Activated T-helper 1 cell treated with anti-CD3 and anti-CD28 coated beads, Interleukin-12 subunit alpha, Interleukin-12 subunit beta, Interleukin-2, Interleukin-4 antibody, amounts not matched to agents 30 ng/mL and 10 ng/mL and 1 ng/mL, durations not matched to agents 14 hours and 24 hours and 36 hours (primary cell): ENCODE data around the gene RPRM. TPM values are rescaled to one million over a fixed set of nuclear protein-coding genes. Genes with fewer than 3 reads are reported as not detected.
"Not testable (repeated sequence)": the region's sequence is repeated elsewhere in the genome, so short reads cannot be mapped to it uniquely, and the experiment has no call there.

ENCODE experiments used
- DNase-seq: peaks from one replicate; pipeline ENCODE4 v3.0.0; 2021; ENCODE audit warnings: low spot score
- H3K27ac Mint-ChIP-seq: one replicate; pipeline ENCODE4 v1.8.0; 2021; ENCODE audit warnings: mild to moderate bottlenecking, mixed read lengths
- H3K27me3 Mint-ChIP-seq: one replicate; pipeline ENCODE4 v1.8.0; 2022; ENCODE audit warnings: mild to moderate bottlenecking, moderate library complexity, mixed read lengths; ENCODE audit not compliant: insufficient read depth
- H3K36me3 Mint-ChIP-seq: one replicate; pipeline ENCODE4 v1.8.0; 2021; ENCODE audit warnings: low read depth, mixed read lengths
- H3K4me1 Mint-ChIP-seq: one replicate; pipeline ENCODE4 v1.8.0; 2021; ENCODE audit warnings: low read depth, mixed read lengths
- H3K4me3 Mint-ChIP-seq: one replicate; pipeline ENCODE4 v1.8.0; 2021; ENCODE audit warnings: mild to moderate bottlenecking, moderate library complexity, mixed read lengths
- H3K9me3 Mint-ChIP-seq: one replicate; pipeline ENCODE4 v1.8.0; 2021; ENCODE audit warnings: mixed read lengths
- intact Hi-C: fragments of 100-400 bp; cut with micrococcal nuclease; formaldehyde crosslinking; loops from one replicate; pipeline ENCODE4 v1.15.1; 2024
- total RNA-seq: library from RNA; stranded (reverse); gene quantifications from 2 replicates; pipeline ENCODE4 v1.2.3, GENCODE V29; 2022

The RPRM gene
- total RNA-seq, result 0.20 TPM in 1 of 2 replicates, not detected in the other

DNA sequence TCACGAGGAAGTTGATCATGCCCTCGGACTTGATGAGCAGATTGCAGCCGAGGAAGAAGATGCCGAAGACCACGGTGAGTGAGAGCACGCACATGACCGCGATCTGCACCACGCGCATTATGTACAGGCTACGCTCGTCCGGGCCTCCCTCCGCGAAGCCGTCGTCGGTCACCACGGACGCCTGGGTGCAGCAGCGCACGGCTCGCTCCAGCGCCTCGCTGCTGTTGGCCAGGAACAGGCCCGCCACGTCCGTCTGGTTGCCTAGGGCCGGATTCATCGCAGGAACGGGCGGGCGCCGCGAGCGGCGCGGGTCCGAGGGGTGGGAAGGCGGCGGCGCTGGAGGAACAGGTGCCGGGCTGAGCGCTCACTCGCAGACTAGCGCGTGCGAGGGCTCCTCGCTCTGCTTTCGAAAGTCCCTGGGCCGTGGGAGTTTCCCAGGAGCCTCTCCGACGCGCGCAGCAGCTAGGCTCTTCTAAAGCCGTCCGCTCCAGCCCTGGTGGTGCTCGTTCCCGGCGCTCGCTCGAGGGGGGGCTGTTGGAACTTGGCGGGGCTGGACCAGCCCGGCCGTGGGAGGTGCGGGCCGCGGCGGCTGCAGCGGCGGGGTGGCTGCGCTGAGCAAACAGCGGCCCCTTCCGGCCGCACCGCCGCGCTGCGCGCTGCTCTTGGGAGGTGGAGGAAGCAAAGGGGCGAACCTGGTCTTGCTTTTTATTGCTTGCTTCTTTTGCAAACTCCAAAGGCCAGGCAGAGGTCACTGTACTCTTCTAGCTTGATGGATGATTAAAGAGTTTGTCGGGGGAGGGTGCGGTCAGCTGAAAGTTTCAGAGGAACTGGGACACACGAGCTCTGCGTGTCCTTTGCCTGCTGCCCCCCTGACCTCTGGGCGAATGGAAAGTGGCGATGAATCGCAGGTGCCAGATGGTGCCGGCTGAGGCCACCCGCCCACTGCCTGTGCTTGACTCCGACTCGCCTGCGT, at the start of gene RPRM:
Gene RPRM (minus strand): TSS at position 474 of the 973 bp plus-strand sequence. CDS start 197 bp downstream, at position 277.
- DNase-seq, result peak; percentile 50
- Mint-ChIP-seq H3K9me3 (no peaks in the 10 kb centered on the region), H3K4me1 (peaks cover 11% of the 10 kb centered on the region), H3K27ac (peak within 1 kb of the TSS; percentile 62), H3K27me3 (peaks cover 61% of the 10 kb centered on the region), H3K36me3 (no peaks in the 10 kb centered on the region), H3K4me3 (peak within 1 kb of the TSS; percentile 74)
- intact Hi-C loops, result loop anchor here (2.0 to 5.0 kb wide), 3 partner anchors 316 to 552 kb away; partner anchors contain the start of gene GALNT13

DNA sequence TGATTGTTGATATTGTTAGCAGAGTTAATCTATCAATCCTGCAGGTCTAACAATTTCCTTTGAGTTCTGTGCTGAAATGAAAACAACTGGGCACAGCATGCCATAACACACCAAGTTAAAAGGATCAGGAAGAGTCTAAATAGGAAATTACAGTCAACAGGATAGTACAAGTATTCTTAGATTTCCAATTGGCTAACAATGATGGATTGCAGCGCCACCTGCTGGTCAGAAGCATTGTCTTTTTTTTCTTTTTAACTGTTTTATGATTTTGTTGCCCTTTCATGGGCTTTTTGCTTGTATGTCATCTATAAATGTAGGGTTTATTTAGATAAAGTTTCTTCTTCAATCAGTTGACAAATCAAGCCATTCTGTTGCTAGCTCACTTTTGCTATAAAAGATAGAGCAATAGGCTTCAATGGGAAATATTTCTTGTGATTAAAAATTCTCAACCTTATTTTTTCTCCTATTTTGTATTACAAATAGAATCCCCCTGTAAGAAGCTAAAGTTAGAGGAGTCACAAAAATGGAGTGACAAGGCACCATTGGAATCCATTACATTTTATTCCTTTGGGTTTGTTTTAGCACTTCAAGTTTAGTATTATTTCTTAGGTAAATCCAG, 40.8 kb upstream of the RPRM start:
- H3K4me1 Mint-ChIP-seq, result no peaks in the 10 kb centered on the region
- no peak overlapping the region for H3K4me3 Mint-ChIP-seq
- no peak overlapping the region for H3K27ac Mint-ChIP-seq
- H3K36me3 Mint-ChIP-seq, result no peaks in the 10 kb centered on the region
- H3K9me3 Mint-ChIP-seq, result no peaks in the 10 kb centered on the region
- H3K27me3 Mint-ChIP-seq, result no peaks in the 10 kb centered on the region
- peak; percentile 5 for DNase-seq
- intact Hi-C loops, result loop anchor here (1.0 to 2.0 kb wide), 3 partner anchors 593 to 779 kb away; no protein-coding TSS in a partner anchor

DNA sequence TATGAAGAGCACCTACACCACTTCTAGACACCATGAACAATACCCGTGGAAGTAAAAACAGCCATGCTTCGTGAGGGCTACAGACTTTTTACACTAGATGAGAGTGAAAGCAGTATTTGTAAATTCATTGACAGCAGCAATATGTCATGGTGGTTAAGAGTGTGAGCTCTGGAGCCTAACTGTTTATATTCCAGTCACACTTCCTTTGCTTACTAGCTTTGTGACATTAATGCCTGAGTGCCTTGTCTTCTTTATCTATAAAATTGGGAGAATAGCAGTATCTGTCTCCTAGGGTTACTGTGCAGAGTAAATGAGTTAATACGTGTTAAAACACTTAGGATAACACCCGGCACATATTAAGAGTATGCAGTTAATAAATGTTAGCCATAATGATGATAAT, 33.8 kb upstream of the RPRM start:
- H3K4me1 Mint-ChIP-seq, result no peaks in the 10 kb centered on the region
- no peaks in the 10 kb centered on the region for H3K9me3 Mint-ChIP-seq
- no peak for DNase-seq
- H3K27ac Mint-ChIP-seq, result no peak overlapping the region
- intact Hi-C loops, result no loop called here
- H3K27me3 Mint-ChIP-seq, result no peaks in the 10 kb centered on the region
- no peaks in the 10 kb centered on the region for H3K36me3 Mint-ChIP-seq
- no peak overlapping the region for H3K4me3 Mint-ChIP-seq

DNA sequence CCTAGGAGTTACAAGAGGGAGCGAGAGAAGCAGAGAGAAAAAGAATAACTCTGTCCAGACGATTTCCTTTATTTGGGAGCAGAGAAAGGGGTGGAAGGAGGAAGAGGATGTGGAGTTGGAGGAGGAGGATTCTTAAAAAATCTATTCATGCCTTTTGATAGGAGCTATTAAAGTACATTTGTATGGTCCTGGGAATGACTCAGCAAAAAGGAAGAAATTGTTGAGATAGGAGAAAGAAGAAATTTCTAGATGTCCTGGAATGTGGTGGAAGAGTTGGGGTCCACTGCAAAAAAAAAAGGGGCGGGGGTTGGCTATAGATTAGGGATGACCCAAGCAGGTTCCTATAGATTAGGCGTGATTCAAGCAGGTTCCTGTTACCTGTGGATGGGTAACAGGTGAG, 32.4 kb upstream of the RPRM start:
- H3K4me3 Mint-ChIP-seq, result no peak overlapping the region
- H3K9me3 Mint-ChIP-seq, result peaks cover 5% of the 10 kb centered on the region
- H3K36me3 Mint-ChIP-seq, result no peaks in the 10 kb centered on the region
- no peaks in the 10 kb centered on the region for H3K4me1 Mint-ChIP-seq
- no peak for DNase-seq
- no peak overlapping the region for H3K27ac Mint-ChIP-seq
- no peaks in the 10 kb centered on the region for H3K27me3 Mint-ChIP-seq
- intact Hi-C loops, result no loop called here

DNA sequence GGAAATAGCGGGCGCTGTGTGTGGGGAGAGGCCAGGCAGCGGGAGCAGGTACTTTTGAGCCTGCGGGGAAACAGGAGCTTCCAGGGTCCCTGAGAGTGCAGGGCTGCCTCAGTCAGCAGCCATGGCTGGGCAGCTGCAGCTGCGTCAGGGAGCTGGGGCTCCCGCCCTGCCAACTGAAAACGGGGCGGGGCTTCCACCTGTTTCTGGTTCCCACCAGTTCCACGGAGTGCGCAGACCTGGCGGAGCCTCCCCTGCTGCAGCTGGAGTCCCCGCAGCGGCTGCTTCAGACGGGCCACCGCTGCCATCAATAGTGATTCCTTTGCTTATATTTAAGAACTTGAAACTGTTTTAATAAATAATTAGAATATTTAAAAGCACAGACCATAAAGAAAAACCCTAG, 30.6 kb upstream of the RPRM start:
- Mint-ChIP-seq H3K27ac (no peak overlapping the region), H3K27me3 (no peaks in the 10 kb centered on the region), H3K4me1 (no peaks in the 10 kb centered on the region), H3K9me3 (peaks cover 5% of the 10 kb centered on the region), H3K36me3 (no peaks in the 10 kb centered on the region), H3K4me3 (no peak overlapping the region)
- intact Hi-C loops, result no loop called here
- no peak for DNase-seq

DNA sequence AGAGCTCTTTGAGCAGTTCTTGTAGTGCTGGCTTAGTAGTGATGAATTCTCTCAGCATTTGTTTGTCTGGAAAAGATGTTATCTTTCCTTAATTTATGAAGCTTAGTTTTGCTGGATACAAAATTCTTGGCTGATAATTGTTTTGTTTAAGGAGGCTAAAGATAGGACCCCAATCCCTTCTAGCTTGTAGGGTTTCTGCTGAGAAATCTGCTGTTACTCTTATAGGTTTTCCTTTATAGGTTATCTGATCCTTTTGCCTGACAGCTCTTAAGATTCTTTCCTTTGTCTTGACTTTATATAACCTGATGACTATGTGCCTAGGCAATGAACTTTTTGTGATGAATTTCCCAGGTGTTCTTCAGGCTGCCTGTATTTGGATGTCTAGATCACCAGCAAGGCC, 27.9 kb upstream of the RPRM start:
- H3K27me3 Mint-ChIP-seq, H3K27ac Mint-ChIP-seq, H3K4me3 Mint-ChIP-seq, DNase-seq, H3K9me3 Mint-ChIP-seq, H3K4me1 Mint-ChIP-seq, intact Hi-C loops, H3K36me3 Mint-ChIP-seq: not testable (repeated sequence)

DNA sequence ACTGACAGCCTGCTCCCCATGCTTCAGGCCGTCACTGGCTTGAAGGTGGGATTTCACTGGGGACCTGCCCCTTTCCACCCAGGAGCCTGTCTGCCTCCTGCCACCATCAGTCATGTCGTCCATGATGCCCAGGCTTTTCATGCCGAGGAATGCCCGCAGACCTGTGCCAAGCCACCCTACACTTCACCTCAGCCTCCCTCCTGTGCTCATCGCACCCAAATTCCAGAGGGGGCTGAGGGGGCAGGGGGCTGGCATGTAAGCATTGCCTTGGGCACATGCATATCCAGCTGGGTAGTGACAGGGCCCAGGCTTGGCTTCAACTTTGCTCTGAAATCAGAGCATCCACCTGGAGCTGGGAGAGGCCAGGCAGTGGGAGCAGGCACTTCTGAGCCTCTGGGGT, 20.9 kb upstream of the RPRM start:
- Mint-ChIP-seq H3K27me3 (no peaks in the 10 kb centered on the region), H3K4me1 (no peaks in the 10 kb centered on the region), H3K9me3 (no peaks in the 10 kb centered on the region), H3K27ac (no peak overlapping the region), H3K36me3 (no peaks in the 10 kb centered on the region), H3K4me3 (no peak overlapping the region)
- no peak for DNase-seq
- intact Hi-C loops, result no loop called here

DNA sequence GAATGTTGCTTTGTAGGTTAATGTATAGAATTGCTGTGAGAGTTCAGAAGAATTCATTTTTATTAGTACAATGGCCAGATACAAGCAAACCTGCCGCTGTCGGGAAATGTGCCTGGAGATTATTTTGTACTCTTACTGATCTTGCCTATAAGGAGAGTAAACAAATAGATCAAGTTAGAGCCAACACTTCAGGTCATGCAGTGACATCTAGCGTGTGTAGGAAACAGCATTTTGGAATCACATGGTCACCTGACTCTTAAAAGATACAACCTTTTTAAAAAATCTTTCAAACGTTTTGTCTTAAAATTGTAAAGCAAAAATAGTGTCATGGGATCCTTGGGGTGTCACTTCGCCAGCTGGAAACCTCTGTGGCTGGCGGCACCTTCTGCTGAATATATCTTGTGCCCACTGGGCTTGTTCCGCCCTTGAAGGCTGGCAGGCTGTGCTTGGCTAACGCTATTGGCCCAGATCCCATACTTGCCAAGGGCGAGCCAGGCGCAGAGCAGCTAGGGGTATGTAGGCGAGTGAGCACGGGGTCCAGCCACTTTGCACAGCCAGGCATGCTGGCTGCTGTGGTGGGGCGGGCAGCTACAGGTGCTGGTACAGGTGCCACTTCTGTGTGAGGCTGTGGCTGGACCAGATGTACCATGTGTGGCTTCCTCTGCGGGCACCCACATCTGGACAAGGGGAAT, 19.5 kb upstream of the RPRM start:
- Mint-ChIP-seq H3K27ac (no peak overlapping the region), H3K4me3 (no peak overlapping the region), H3K27me3 (no peaks in the 10 kb centered on the region), H3K36me3 (no peaks in the 10 kb centered on the region), H3K4me1 (no peaks in the 10 kb centered on the region), H3K9me3 (no peaks in the 10 kb centered on the region)
- no peak for DNase-seq
- intact Hi-C loops, result no loop called here

DNA sequence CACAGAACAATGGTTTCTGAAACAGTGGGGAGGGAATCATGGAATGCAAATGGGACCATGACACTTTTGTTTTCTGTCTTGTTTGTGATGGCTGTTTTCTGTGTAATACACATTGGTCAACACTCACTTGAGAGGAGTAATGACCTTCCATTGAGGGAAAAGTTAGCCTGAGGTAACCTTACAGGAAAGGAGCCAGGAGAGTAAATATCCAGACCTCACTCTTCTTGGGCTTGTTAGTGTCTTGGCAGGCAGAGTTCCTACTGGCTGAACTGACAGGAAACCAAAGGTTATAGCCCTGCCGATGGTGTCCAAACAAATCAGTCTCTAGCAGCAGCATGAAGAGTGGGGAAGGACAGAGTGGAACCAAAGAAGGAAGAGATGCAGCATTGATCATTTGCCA, 17.2 kb upstream of the RPRM start:
- Mint-ChIP-seq H3K27ac (no peak overlapping the region), H3K27me3 (no peaks in the 10 kb centered on the region), H3K4me1 (no peaks in the 10 kb centered on the region), H3K4me3 (no peak overlapping the region), H3K36me3 (no peaks in the 10 kb centered on the region), H3K9me3 (no peaks in the 10 kb centered on the region)
- DNase-seq, result no peak
- intact Hi-C loops, result no loop called here

DNA sequence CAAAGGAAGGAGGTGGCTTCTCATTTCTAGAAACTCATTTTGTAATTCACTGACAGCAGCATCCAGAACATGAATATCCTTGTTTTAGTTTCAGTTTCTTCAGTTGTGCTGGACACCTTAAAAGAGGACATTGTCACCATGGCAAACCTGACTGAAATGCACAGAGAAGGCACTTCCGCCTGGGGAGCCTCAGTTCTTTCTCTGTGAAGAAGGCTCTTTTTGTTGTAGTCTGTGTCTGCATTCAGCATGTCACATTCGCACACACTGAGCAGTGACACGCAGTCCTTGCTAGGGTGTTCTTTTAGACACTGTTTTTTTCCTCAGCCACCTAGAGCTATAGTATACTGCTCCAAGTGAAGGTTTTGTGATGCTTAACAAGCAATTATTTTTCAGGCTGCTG, 9.5 kb upstream of the RPRM start:
- Mint-ChIP-seq H3K27me3 (no peaks in the 10 kb centered on the region), H3K27ac (no peak overlapping the region), H3K9me3 (no peaks in the 10 kb centered on the region), H3K4me3 (no peak overlapping the region), H3K4me1 (no peaks in the 10 kb centered on the region), H3K36me3 (no peaks in the 10 kb centered on the region)
- intact Hi-C loops, result no loop called here
- DNase-seq, result no peak

DNA sequence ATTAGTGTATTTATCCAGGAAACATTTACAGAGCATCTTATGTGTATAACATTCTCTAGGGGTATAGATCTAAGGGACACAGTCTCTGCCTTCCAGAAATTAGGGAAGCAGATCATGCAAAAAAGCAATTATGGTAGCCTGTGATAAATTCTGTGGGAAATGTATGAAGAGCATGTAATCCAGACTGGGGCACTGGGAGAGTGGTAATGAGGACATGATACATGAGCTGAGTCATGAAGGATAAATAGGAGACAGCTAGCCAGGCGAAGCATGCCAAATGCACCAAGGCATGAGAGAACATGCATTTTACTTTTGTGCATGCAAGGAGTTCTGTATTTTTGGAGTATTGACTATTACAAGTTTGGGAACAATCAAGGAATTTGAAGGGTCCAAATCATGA, 8.9 kb upstream of the RPRM start:
- Mint-ChIP-seq H3K36me3 (no peaks in the 10 kb centered on the region), H3K9me3 (no peaks in the 10 kb centered on the region), H3K4me3 (no peak overlapping the region), H3K27me3 (peaks cover 5% of the 10 kb centered on the region), H3K27ac (no peak overlapping the region), H3K4me1 (no peaks in the 10 kb centered on the region)
- intact Hi-C loops, result no loop called here
- no peak for DNase-seq

DNA sequence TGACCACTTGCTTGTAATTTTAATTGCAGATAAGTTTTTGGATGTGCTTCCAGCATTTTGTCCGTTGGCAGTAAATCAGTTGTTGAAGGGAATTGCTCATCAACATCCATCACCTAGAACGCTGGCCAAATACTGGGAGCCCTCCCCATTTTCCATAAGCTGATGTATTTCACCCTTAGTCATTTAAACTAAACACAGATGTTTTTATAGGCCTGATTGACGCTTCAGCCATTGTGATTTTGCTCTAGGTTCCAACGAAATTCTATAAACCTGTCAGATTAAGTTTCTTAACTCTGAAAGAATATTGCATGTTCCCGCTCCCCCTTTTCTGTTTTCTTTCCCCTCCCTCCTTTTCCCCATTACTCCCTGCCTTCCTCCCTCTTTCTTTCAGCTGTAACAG, 1.0 kb upstream of the RPRM start:
- no peaks in the 10 kb centered on the region for H3K36me3 Mint-ChIP-seq
- H3K4me3 Mint-ChIP-seq, result no peak overlapping the region
- intact Hi-C loops, result loop anchor here (2.0 to 5.0 kb wide), 3 partner anchors 317 to 553 kb away; partner anchors contain the start of gene GALNT13
- H3K9me3 Mint-ChIP-seq, result no peaks in the 10 kb centered on the region
- peaks cover 11% of the 10 kb centered on the region for H3K4me1 Mint-ChIP-seq
- peaks cover 58% of the 10 kb centered on the region for H3K27me3 Mint-ChIP-seq
- DNase-seq, result no peak
- H3K27ac Mint-ChIP-seq, result no peak overlapping the region
